GM19397 (cell line): Measurements from ENCODE around the gene DST.
"Not testable (repeated sequence)": the region's sequence is repeated elsewhere in the genome, so short reads cannot be mapped to it uniquely, and the experiment has no call there.

Experiments
- ATAC-seq: cut with Tn5 transposase; IDR thresholded peaks from one replicate; pipeline ENCODE4 v1.9.1; 2021; ENCODE audit warnings: mild to moderate bottlenecking, moderate library complexity; ENCODE audit not compliant: unreplicated experiment

Gene DST

DNA sequence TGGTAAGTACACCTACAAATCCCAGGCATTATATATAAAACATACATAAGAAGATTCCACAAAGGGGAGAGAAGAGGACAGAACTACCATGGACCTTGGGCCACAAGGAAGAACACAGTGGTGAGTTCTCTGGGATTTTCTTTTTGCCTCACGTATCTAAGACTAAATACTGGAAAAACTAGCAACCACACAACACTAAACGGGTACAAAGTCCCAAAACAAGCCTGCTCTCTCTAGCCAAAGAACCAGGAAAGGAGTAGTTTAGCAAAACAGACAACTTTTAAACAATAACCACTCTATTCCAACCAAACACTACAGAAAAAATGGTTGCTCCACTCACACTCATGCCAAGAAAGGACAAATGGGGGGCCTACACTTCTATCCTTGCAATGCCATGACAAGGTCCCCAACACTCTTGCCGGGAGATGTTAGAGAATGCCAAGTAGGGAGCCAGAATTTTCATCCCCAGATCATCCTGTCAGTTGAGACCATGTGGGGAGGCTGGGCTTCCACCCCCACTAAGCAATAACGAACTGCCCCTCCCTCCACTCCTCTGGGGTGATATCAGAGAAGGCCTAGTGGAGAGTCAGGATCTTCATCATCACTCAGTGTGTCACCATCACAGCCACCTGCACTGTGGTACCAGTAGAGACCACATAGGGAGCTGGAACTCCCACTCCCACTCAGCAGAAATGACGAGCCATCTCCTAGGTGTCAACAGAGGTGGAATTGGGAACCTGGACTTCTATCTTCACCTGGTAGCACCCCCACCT lies 123.5 kb downstream of the DST start:
- no peak for ATAC-seq

DNA sequence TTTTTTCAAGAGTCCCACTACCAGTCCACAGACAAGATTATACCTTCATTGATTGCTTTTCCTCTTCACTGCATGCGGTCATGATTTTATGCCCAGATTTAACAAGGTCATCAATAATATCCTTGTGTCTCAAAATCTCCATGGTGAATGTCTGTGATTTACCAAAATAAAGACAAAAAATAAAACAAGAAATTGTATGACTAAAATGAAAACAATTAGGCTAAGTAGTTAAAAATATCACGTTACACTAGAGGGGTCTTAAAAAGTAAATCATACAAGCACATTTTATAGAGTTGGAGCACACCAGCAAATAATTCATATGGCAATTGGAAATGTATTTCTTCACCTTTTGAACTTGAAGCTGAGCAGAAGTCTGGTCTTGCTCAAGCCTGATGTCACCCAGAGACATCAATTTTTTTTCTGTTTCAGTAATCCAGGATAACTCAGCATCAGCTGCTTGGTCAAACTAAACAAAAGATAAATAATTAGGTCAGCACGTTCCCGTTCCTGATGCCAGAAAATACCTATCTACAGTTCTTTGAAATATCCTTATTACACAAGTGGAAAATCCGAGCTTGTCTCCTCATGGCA lies 125.4 kb downstream of the DST start:
- ATAC-seq = no peak

DNA sequence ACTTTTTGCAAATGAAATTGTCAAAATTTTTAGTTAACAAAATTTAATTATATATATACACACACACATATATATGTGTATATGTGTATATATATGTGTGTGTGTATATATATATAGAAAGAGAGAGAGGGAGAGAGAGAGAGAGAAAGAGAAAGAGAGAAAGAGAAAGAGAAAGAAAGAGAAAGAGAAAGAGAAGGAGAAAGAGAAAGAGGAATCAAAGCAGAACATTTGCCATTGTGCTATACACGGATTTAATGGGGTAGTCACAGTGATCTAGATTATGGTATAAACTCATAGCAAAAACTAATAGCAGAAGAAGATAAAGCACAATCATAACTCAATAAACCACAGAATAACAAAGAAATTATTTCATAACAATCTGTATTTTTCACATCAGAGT lies 126.7 kb downstream of the DST start:
- ATAC-seq = no peak

DNA sequence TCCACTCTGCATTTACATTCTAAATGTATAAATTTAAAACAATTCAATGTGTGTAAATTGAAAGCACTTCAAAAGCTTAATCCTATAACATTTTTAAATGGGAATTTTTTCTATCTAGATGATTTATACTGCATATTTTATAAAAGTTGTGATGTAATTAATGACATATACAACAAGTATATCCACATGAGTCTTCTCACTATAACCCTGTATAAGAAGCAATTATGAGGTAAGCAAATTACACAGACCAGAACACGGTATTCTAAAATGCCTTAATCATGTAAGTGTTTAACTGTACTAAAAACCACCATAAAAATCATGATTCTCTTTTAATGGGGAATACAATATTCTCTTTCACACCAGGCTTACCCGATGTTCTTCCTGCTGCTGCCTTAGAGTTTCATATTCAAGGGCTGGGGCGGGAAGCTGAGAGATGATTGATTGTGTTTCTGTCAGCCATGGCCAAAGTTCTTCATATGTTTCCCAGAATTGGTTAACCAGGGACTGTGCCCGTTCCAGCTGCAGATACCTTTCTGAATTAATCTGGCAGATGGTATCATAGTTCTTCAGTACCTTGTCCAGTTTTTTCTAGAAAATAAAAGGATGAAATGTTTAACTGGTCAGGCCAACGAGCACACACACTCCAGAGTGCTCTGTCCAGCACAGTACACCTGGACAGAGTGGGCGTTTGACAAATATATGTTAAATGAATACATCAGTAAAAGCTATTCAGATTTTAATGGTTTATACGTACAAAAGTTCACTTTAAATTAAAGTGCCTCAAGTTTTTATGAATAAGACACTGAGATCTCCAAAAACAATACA lies 127.4 kb downstream of the DST start:
- no peak for ATAC-seq

DNA sequence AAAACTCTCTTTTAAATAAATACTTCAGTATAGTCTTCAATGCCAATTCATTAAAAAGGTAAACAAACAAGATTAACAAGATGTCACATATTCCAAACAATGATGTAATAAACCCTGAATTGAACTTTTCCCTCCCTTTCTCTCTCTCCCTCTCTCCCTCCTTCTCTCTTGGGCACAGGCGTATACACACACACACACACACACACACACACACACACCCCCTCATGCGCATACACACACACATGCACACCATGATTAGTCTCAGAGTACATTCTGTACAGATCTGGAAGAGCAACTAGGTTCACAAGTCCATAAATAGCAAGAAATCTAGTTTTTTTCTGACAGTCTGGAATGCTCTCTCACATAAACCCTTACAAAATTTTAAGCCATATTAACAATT lies 128.3 kb downstream of the DST start:
- ATAC-seq = no peak

DNA sequence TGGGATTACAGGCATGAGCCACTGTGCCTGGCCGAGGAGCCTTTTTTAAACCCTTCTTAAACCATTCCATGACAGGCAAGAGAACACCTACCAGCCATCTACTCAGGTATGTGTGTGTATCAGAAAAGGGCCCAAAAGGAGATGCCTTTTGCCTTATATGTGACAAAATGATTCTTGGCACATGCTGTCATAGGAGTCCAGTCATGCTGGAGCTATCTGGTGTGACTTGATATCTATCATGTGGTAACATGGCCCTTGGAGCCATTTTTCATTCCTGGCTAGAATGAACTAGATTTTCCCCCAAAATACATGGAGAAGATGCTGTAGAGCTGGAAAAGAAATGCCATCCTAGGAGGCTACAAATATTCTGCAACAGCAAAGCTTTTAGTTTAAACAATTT lies 129.1 kb downstream of the DST start:
- no peak for ATAC-seq

DNA sequence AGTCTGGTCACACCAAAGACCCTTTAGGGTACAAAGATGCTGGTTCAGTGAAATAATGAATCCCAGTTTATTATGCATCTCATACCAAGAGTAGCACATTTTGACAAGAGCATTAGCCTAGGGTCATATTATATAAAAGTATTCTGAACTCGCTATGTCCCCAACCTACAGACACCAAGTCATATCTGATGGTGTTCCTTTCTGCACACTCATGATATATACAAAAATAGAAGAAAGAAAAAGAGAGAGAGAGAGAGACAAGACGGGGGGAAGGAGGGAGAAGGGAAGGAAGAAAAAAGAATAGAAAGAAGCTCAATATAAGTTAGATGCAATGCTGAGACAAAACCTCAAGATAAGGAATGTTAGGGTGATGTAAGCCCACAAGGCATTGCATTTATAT lies 131.1 kb downstream of the DST start:
- no peak for ATAC-seq

DNA sequence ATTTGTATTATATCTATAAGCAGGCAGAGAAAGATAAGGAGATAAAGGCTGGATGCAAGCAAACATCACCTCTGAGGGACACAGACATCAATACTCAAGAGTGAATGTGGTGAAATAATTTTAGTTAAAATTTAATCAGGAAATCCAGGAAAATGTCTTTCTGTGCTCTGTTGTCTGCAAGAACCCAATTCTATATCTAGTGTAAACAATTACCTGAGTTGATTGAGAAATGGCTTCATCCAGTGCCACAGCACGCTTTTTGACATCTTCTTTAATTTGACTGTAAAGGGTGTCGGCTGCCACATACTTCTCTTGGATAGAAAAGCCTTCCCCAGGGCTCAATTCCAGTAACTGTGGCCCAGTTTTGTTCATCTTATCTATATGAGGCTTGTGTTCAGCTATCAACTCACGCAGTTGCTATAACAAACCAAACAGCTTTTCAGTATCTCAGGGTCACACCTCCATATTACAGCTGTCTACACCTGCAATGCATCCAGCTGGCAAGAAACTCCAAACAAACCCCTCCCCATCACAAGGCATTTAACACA lies 131.6 kb downstream of the DST start:
- no peak for ATAC-seq

DNA sequence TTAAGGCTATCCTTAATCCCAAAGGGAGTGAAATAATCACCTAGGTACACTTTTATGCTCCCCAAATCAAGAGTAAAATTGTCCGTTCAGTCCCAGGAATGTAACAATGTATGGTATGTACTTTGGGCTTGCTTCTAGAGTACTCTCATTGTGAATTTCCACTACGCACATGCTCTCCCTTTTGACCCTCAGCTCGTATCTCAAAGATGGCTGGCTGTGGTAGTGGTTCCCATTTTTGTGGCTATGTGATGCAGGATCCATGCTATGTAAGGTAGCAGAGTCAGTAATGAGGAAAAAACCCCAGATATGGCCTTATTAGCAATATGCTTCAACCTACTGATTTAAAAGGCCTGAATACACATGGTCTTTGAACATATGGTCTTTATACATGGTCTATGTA lies 133.7 kb downstream of the DST start:
- no peak for ATAC-seq

DNA sequence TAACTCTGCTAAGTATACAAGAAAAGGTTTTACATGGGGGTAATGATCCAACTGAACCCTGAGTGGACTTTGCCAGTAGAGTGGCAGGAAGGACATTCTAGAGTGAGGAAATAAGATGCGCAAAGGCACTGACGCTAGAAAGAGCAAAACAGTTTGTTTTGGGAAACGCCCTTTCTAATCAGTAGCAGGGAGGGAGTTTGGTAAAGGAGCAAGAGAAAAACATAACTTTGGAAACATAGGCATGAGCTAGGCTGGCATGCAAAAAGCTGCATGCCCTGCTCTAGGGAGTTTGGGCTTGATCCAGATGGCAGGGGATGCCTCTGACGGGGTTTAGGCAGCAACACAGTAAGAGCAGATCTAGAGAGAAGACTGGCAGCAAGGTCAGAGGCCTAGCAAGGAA lies 135.2 kb downstream of the DST start:
- ATAC-seq = no peak

DNA sequence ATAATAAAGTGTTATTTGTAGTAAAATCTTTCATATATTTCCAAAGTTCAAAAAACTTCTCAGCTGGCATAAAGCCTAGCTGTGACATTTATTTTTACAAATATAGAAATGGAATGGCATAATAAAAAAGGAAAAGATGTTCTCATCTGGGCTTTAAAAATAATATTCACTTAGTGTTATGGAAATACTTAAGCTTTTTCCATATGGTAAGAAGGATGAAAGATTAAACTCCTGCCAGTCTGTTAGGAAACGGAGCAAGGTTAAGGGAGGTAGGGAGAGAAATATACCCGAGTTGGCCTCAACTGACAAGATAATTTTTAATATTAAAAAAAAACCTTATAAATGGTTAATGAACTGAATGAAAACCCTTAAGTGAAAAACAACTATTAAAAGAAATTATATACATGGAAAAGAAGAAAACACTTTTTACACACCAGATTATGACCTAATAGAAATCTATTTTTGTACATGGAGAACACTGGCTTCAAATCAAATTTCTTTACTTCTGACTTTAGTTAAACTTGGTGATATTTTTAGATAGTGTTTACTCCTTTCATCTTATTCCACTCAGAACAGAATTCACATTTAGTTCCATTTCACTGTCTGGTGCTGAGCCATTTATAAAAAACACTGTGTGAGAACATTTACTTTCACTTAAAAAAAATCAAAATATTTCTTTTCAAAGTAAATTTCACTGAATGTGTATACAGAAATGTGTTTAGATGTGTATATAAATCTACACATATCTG lies 137.0 kb downstream of the DST start:
- ATAC-seq = no peak

DNA sequence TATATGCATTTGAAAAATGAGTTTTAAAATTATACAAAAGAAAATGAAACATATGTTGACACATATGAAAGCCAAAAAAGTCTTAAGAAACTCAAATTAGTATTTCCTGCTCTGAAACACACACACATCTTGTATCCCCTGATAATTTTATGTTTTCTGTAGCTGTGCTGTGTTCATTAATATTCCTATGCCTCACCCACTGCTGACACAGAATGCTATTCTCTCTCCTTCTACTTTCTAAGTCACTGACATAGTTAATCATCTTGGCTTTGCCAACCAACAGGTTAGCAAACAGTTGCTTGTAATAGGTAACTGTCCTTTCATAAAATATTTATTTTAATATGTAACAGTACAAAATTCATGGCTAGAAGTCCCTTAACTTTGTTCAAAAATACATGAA lies 140.7 kb downstream of the DST start:
- ATAC-seq = no peak

DNA sequence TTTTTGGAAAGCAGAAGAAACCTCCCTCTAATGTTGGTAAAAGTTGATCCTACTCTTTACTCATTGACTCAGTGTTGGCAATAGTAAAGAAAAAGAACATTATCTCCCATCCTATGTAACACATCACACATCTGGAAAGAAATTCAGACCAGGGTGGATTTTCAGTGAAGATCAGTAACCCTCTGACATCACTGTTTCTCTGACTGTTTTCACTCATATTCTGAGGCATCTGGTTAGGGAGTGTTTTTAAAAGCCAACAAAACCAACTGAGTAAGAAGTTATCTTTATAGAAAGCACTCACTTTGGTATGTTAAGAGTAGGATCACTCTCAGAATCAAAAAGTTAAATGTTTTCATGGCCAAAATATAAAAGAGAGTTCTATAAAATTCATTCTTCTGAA lies 143.6 kb downstream of the DST start:
- no peak for ATAC-seq

DNA sequence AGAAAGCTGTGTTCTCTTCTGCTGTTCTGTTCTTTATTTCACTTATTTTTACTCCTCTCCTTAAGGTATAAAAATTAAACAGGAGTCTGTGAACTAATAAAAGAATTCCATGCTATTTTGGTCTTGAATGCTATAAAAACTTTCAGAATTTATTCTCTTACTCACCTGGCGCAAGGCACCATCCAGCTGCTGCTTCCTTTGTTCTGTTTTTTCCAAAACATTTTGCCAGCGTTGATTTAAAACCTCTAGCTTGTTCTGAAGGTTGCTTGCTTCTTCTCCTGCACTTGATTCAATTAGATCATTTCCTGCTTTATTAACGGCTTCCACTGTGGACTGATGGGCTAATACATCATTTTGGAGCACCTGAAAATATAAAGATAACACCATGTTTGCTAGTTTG lies 145.0 kb downstream of the DST start:
- ATAC-seq = no peak

DNA sequence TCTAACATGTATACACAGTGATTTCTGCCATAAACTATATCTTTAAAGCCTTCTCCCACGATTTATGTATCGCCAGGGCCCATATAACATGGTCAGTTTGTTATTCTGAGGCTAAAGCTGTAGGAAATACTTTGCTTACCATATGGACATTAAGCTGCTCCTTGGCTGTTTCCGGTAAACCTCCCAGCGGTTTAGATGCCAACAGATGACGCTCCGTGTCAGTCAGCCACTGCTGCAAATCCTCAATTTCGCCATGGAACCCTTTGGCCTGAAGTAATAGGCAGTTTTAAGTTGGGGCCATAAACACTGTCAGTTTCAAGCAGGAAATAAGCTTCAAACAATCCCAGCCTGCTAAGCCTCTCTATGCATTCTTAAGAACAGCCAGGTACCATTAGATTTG lies 145.4 kb downstream of the DST start:
- no peak for ATAC-seq

DNA sequence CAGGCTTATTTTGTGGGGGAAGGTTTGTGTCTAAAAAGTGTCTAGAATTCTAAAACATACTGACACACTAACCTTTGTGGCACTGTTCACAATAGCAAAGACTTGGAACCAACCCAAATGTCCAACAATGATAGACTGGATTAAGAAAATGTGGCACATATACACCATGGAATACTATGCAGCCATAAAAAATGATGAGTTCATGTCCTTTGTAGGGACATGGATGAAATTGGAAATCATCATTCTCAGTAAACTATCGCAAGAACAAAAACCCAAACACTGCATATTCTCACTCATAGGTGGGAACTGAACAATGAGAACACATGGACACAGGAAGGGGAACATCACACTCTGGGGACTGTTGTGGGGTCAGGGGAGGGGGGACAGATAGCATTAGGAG lies 146.0 kb downstream of the DST start:
- not testable (repeated sequence) for ATAC-seq

DNA sequence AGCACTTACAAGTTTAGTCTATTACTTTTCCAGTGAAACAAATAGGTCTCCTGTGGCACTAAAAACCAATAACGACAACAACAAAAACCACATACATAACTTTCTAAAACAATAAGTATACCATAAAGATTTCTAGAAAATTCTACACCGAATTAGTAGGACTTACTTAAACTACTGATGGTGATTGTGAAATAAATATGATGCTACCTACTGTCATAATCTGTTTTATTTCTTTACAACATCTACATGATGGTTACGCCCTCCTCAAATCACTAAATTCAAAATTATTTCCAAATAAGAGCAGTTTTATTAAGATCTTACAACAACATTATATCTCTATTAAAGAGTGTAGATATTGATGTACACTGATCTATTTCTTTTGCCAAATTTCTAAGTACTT lies 147.0 kb downstream of the DST start:
- no peak for ATAC-seq

DNA sequence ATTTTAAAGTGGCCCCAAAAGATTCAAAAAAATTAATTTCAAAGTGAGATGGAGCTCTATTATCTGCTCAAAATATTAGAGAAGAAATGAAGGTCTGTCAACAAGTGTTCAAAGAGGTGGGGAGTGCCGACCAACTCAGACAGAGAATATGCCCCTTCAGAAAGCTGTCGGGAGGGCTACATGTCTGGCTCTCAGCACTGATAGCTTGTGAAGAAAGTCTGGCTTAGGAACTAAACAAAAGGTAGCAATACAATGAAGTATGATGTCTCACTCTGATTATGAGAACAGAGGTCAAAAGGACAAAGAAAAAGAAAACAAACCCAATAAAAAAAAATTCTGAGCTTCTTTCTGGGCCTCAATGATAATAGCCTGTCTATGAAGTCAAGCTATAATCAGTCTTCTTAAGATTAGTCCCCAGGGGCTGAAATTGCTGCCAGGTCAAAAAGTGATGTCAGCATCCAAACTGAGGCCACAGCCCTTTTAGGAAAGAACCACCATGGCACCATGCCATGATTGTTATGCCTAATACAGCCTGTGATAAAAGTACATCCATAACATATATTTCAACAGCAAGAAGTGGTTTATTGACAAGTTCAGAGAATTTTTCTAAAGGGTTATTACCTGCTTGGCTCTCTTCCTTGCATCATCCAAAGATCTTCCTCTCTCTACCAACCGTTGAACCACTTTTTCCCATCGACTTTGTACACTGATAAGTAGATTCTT lies 150.9 kb downstream of the DST start:
- no peak for ATAC-seq

DNA sequence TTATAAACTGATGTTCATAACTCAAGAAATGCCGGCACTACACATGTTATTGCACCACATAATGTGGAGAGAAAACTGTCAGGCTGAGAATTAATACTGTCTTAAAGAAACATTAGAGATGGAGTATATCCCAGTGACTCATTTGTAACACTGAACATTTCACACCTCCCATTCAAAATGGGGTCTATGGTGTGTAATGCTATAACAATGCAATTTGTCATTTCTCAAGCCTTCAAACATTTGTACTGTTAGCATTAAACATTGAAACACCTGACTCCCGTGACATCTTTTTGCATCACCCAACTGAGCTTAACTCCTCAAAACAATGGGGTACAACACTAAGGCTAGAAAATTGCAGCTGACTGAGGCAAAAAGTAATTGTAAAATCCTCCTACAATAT lies 151.7 kb downstream of the DST start:
- ATAC-seq = no peak

DNA sequence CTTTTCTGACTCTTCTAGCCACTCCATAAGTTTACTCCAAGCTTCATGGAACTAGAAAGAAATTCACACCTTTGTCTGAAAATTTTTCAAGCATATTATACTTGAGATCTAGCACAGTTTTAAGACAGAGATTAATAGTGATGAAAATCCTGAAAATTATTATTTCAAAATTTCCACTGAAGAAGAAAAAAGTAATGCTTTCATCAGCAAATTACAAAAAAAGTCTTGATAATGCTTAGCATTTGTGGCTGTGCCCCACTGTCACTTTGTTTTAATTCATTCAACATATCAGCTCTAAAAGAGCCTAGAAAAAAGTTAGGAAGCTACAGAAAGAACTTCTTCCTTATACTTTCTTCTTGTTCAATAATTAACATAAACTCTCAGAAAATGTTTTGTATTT lies 153.1 kb downstream of the DST start:
- ATAC-seq = no peak
